Measurements from ENCODE around the gene NUB1.

NUB1 gene

DNA sequence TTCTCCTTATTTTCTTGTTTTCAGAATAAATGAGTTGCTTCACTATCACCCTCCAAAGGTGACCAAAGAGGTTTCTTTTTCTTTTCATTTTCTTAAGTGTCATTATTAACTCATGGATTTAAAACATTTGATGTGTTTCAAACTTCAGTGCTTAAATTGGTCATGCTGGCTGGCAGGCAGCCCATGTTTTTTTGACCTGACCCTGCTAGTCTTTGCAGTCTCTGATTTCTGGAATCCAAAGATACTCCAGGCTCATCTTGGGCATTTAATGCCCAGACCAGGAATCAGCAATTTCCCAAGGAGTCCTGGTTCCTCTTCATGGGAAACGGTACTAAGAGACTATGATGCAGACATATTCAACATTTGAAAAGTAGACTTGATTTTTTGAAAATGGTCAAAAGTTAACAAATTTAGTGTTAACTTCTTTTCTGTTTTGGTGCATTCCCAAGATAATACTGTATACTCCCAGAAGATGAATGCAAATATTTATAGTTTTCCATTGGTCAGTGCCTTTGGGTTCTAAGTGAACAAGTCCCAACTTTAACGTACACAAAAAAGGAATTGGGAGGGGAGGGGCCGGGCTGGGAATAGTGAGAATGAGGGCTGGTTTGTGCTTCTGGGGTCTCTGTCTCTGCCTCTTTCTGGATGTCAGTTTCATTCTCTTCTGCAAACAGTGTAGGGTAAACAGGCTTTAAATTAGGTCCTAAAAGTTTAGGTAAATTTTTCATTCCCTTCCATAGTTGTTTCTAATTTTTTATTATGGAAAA is 19.8 kb downstream of the NUB1 start:
- TF ChIP-seq, protein P1, sequence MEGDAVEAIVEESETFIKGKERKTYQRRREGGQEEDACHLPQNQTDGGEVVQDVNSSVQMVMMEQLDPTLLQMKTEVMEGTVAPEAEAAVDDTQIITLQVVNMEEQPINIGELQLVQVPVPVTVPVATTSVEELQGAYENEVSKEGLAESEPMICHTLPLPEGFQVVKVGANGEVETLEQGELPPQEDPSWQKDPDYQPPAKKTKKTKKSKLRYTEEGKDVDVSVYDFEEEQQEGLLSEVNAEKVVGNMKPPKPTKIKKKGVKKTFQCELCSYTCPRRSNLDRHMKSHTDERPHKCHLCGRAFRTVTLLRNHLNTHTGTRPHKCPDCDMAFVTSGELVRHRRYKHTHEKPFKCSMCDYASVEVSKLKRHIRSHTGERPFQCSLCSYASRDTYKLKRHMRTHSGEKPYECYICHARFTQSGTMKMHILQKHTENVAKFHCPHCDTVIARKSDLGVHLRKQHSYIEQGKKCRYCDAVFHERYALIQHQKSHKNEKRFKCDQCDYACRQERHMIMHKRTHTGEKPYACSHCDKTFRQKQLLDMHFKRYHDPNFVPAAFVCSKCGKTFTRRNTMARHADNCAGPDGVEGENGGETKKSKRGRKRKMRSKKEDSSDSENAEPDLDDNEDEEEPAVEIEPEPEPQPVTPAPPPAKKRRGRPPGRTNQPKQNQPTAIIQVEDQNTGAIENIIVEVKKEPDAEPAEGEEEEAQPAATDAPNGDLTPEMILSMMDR (IDR thresholded peaks at IDR 0.05; ENCODE audit: low read depth, low read length): no peak
- H3K4me3 ChIP-seq (ENCODE audit: low read depth, low read length): no peak overlapping the region
- DNase-seq (ENCODE audit: low read depth, low spot score): peak; percentile 12
- in situ Hi-C loops (cut with HindIII; ENCODE audit: low sequenced_read_pairs): no loop called here

GRCh38 chr7:151363182-151363581 is 21.6 kb downstream of the NUB1 start:
- TF ChIP-seq, protein P1 (IDR thresholded peaks at IDR 0.05; ENCODE audit: low read depth, low read length): no peak
- in situ Hi-C loops (cut with HindIII; ENCODE audit: low sequenced_read_pairs): no loop called here
- H3K4me3 ChIP-seq (ENCODE audit: low read depth, low read length): no peak overlapping the region
- no peak for DNase-seq (ENCODE audit: low read depth, low spot score)

DNA sequence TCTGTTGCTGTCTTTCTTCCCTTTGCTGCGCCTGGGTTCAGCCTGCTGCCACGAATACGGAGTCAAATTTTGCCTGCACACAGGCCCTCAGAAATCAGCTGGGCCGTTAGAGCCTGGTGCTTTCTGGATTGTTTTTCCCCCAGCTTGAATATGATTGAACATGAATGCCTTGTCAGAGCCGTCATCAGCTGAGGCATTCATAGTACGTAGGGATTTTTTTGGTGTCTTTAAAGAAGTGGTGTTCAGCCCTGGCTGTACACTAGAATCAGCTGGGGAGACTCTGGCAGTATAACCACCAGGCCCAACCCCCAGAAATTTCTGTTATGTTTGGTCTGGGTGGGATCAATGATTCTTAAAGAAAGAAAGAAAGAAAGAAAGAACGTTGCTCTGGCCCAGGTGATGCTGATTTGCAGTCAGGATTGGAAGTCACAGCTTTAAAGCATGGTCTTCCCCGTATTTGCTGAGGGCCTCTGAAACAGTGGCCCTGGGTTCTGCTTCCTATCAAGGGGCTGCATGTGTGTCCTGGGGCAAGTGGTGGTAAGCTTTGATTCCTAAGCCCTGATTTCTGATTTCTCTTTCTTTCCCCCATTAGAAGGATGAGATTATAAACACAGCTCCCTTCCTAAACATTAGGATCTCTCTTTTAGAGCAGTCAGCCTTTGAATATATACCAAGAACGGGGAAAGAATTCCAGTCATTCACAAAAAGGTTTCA is 24.7 kb downstream of the NUB1 start:
- TF ChIP-seq, protein P1 (IDR thresholded peaks at IDR 0.05; ENCODE audit: low read depth, low read length): no peak
- H3K4me3 ChIP-seq (ENCODE audit: low read depth, low read length): no peak overlapping the region

GRCh38 chr7:151366880-151367222 is 25.2 kb downstream of the NUB1 start:
- in situ Hi-C loops (cut with HindIII; ENCODE audit: low sequenced_read_pairs): no loop called here
- DNase-seq (ENCODE audit: low read depth, low spot score): peak; percentile 39

More for the DNA sequence above, 24.7 kb downstream of the NUB1 start:
- in situ Hi-C loops (cut with HindIII; ENCODE audit: low sequenced_read_pairs): no loop called here
- no peak for DNase-seq (ENCODE audit: low read depth, low spot score)

GRCh38 chr7:151367284-151367683 is 25.7 kb downstream of the NUB1 start:
- H3K4me3 ChIP-seq (ENCODE audit: low read depth, low read length): no peak overlapping the region
- peak; percentile 24 for DNase-seq (ENCODE audit: low read depth, low spot score)
- in situ Hi-C loops (cut with HindIII; ENCODE audit: low sequenced_read_pairs): no loop called here
- TF ChIP-seq, protein P1 (IDR thresholded peaks at IDR 0.05; ENCODE audit: low read depth, low read length): no peak

More at GRCh38 chr7:151366880-151367222, 25.2 kb downstream of the NUB1 start:
- TF ChIP-seq, protein P1 (IDR thresholded peaks at IDR 0.05; ENCODE audit: low read depth, low read length): no peak
- no peak overlapping the region for H3K4me3 ChIP-seq (ENCODE audit: low read depth, low read length)

DNA sequence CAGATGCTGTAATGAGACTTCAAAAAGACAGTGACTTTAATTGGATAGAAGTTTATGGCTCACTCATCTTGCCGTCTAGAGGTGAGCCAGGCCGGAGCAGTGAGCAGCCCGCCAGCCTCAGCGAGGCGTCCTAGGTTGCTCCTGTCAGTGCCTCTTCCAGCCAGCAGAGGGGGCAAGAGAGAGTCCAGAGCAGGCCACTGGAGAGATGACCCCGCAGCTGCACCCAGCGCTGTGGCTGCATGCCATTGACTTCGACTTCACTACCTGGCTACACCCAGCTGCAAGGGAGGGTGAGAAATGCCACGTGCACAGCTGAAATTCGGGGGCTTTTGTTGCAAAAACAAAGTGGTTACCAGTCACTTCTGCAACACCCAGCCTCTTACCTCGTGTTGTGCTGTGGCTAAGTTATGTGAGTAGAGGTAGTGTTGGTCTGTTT is 26.5 kb downstream of the NUB1 start:
- in situ Hi-C loops (cut with HindIII; ENCODE audit: low sequenced_read_pairs): no loop called here
- no peak overlapping the region for H3K4me3 ChIP-seq (ENCODE audit: low read depth, low read length)
- DNase-seq (ENCODE audit: low read depth, low spot score): peak; percentile 68
- TF ChIP-seq, protein P1 (IDR thresholded peaks at IDR 0.05; ENCODE audit: low read depth, low read length): peak; percentile 97

Measured in astrocyte of the spinal cord (primary cell).